H1 (cell line): ENCODE measurements around the gene CARD11. TPM values are rescaled to one million over a fixed set of nuclear protein-coding genes. Genes with fewer than 3 reads are reported as not detected.

Experiments used
- CTCF ChIA-PET: fragments of 300-600 bp; sonication (Branson Sonifier 250); formaldehyde crosslinking; loops from one replicate; lab custom pipeline; 2021; ENCODE audit not compliant: partially characterized antibody; lab: Charles Lee
- POLR2A ChIA-PET: fragments of 300-600 bp; sonication (Branson Sonifier 250); formaldehyde crosslinking; loops from one replicate; lab custom pipeline; 2021; ENCODE audit warnings: inconsistent platforms; ENCODE audit not compliant: partially characterized antibody; lab: Charles Lee
- DNase-seq, 2 experiments: peaks; one replicate each; pipeline versions ENCODE4 v3.0.0 to v3.0.0-alpha.2; 2010 to 2022; ENCODE audit warnings: low spot score in 2 of 2, low read depth in 1 of 2, mixed read lengths in 1 of 2
- FAIRE-seq: peaks from 2 replicates; lab custom pipeline; 2011; peaks lifted over from hg19 to GRCh38; lab: Jason Lieb, UNC
- H2AFZ ChIP-seq: 2 replicates; pipeline ENCODE4 v1.8.1; 2012; ENCODE audit warnings: low read length, inconsistent platforms
- H2AK5ac ChIP-seq: 2 replicates; pipeline ENCODE4 v1.6.1; 2013; ENCODE audit warnings: low read depth, low read length
- H2BK120ac ChIP-seq: replicated peaks from 2 replicates; pipeline ENCODE3; 2013; ENCODE audit warnings: low read depth, low read length, inconsistent platforms
- H2BK12ac ChIP-seq: 2 replicates; pipeline ENCODE4 v1.6.1; 2013; ENCODE audit warnings: low read depth, low read length
- H2BK15ac ChIP-seq: 2 replicates; pipeline ENCODE4 v1.6.1; 2013; ENCODE audit warnings: low read length
- H2BK20ac ChIP-seq: 2 replicates; pipeline ENCODE4 v1.6.1; 2013; ENCODE audit warnings: low read length
- H2BK5ac ChIP-seq: 2 replicates; pipeline ENCODE4 v1.6.1; 2013; ENCODE audit warnings: low read depth, low read length
- H3K14ac ChIP-seq: 2 replicates; pipeline ENCODE4 v1.6.1; 2013; ENCODE audit warnings: inconsistent platforms; ENCODE audit not compliant: insufficient read length
- H3K18ac ChIP-seq: 2 replicates; pipeline ENCODE4 v1.6.1; 2013; ENCODE audit warnings: low read length; ENCODE audit errors: extremely low read depth
- H3K23ac ChIP-seq: 2 replicates; pipeline ENCODE4 v1.6.1; 2013; ENCODE audit warnings: inconsistent platforms; ENCODE audit not compliant: insufficient read length
- H3K23me2 ChIP-seq: 2 replicates; pipeline ENCODE4 v1.6.1; 2013; ENCODE audit warnings: low read depth, low read length
- H3K27ac ChIP-seq: 2 replicates; pipeline ENCODE4 v1.6.1; 2011; ENCODE audit warnings: low read depth, low read length, inconsistent platforms
- H3K27me3 ChIP-seq, 4 experiments: replicated peaks in 1 of 4; 1 replicate in 1 of 4; 2 replicates in 3 of 4; pipeline versions ENCODE4 v1.6.1 to v1.8.1; 2011 to 2013; ENCODE audit warnings: low read length in 3 of 4, mild to moderate bottlenecking in 3 of 4, inconsistent platforms in 2 of 4, mixed read lengths in 2 of 4, moderate library complexity in 1 of 4; ENCODE audit not compliant: control insufficient read depth in 3 of 4, insufficient read depth in 3 of 4; ENCODE audit errors: extremely low read depth in 1 of 4
- H3K36me3 ChIP-seq, 4 experiments: 2 replicates each; pipeline versions ENCODE4 v1.6.1 to v1.8.1; 2011 to 2013; ENCODE audit warnings: mild to moderate bottlenecking in 4 of 4, low read length in 3 of 4, moderate library complexity in 2 of 4, control low read depth in 1 of 4, inconsistent platforms in 1 of 4; ENCODE audit not compliant: insufficient read depth in 4 of 4, control insufficient read depth in 2 of 4
- H3K4ac ChIP-seq: replicated peaks from 2 replicates; pipeline ENCODE3; 2013; ENCODE audit warnings: low read length, low read depth, mixed read lengths, inconsistent platforms; ENCODE audit not compliant: insufficient read length
- H3K4me1 ChIP-seq, 4 experiments: replicated peaks in 1 of 4; 1 replicate in 1 of 4; 2 replicates in 3 of 4; pipeline versions ENCODE4 v1.6.1 to v1.8.1; 2011 to 2013; ENCODE audit warnings: low read length in 3 of 4, inconsistent platforms in 2 of 4, mixed read lengths in 1 of 4; ENCODE audit not compliant: insufficient read depth in 4 of 4, control insufficient read depth in 3 of 4
- H3K4me2 ChIP-seq, 2 experiments: 2 replicates each; pipeline versions ENCODE4 v1.6.1 to v1.8.1; 2011 to 2013; ENCODE audit warnings: low read depth in 2 of 2, low read length in 2 of 2, control low read depth in 1 of 2, inconsistent platforms in 1 of 2, mild to moderate bottlenecking in 1 of 2; ENCODE audit not compliant: insufficient read depth in 1 of 2
- H3K4me3 ChIP-seq, 4 experiments: fragments of 200-600, 300-600 bp in 1 of 4; sonication (generic), shearing (Covaris generic), sonication (Bioruptor Twin) in 1 of 4; 2 replicates each; pipeline versions ENCODE4 v1.5.1 to v1.8.1; 2011 to 2016; ENCODE audit warnings: low read length in 4 of 4, low read depth in 3 of 4, control low read depth in 2 of 4, inconsistent platforms in 2 of 4, mild to moderate bottlenecking in 2 of 4, mixed read lengths in 1 of 4, moderate library complexity in 1 of 4; ENCODE audit not compliant: insufficient read depth in 2 of 4; ENCODE audit errors: extremely low read depth in 1 of 4
- H3K56ac ChIP-seq: replicated peaks from 2 replicates; pipeline ENCODE3; 2013; ENCODE audit warnings: low read depth, mild to moderate bottlenecking, mixed read lengths, low read length, inconsistent platforms; ENCODE audit not compliant: insufficient read length
- H3K79me1 ChIP-seq: 2 replicates; pipeline ENCODE4 v1.6.1; 2013; ENCODE audit warnings: low read depth, low read length, control low read depth
- H3K79me2 ChIP-seq, 2 experiments: 2 replicates each; pipeline versions ENCODE4 v1.6.1 to v1.8.1; 2012 to 2013; ENCODE audit warnings: low read length in 2 of 2, mild to moderate bottlenecking in 2 of 2, inconsistent platforms in 1 of 2; ENCODE audit not compliant: insufficient read depth in 2 of 2, control insufficient read depth in 1 of 2
- H3K9ac ChIP-seq, 4 experiments: replicated peaks in 1 of 4; 1 replicate in 1 of 4; 2 replicates in 3 of 4; pipeline versions ENCODE4 v1.6.1 to v1.8.1; 2011 to 2013; ENCODE audit warnings: low read depth in 3 of 4, low read length in 3 of 4, control low read depth in 2 of 4, mild to moderate bottlenecking in 2 of 4, moderate library complexity in 2 of 4, inconsistent platforms in 1 of 4; ENCODE audit errors: extremely low read depth in 1 of 4
- H3K9me3 ChIP-seq, 2 experiments: 2 replicates each; pipeline versions ENCODE4 v1.6.1 to v1.8.1; 2012 to 2013; ENCODE audit warnings: mild to moderate bottlenecking in 2 of 2, moderate library complexity in 2 of 2, control low read depth in 1 of 2, inconsistent platforms in 1 of 2, low read depth in 1 of 2, low read length in 1 of 2, mixed read lengths in 1 of 2; ENCODE audit not compliant: insufficient read depth in 2 of 2
- H4K20me1 ChIP-seq, 2 experiments: replicated peaks in 1 of 2; 2 replicates each; pipeline versions ENCODE3 to v1.8.1; 2011 to 2013; ENCODE audit warnings: inconsistent platforms in 2 of 2, low read length in 2 of 2, mild to moderate bottlenecking in 1 of 2; ENCODE audit not compliant: insufficient read depth in 2 of 2, control insufficient read depth in 1 of 2
- H4K5ac ChIP-seq: 2 replicates; pipeline ENCODE4 v1.6.1; 2013; ENCODE audit warnings: low read length, low read depth, mixed read lengths, inconsistent platforms; ENCODE audit not compliant: insufficient read length
- H4K8ac ChIP-seq: 2 replicates; pipeline ENCODE4 v1.8.0; 2013; ENCODE audit warnings: mild to moderate bottlenecking, moderate library complexity, low read length, inconsistent platforms; ENCODE audit not compliant: insufficient read depth; ENCODE audit errors: extremely low read depth
- H4K91ac ChIP-seq: replicated peaks from 2 replicates; pipeline ENCODE3; 2013; ENCODE audit warnings: low read length, mixed read lengths, inconsistent platforms; ENCODE audit not compliant: insufficient read length
- KDM1A ChIP-seq: fragments of 200-600, 300-600 bp; sonication (generic); IDR thresholded peaks from 2 replicates; pipeline ENCODE4 v1.7.1; 2016; ENCODE audit warnings: mild to moderate bottlenecking, low read length, borderline replicate concordance
- NRF1 ChIP-seq: IDR thresholded peaks from 2 replicates; pipeline ENCODE4 v1.6.1; 2011; ENCODE audit warnings: mild to moderate bottlenecking, low read depth, low read length, improper control_type of control experiment
- POLR2A ChIP-seq, 2 experiments: IDR thresholded peaks; 1 replicate in 1 of 2; 2 replicates in 1 of 2; pipeline ENCODE4 v1.6.1; 2011; ENCODE audit warnings: low read depth in 2 of 2, low read length in 2 of 2, mild to moderate bottlenecking in 2 of 2; ENCODE audit errors: control extremely low read depth in 1 of 2
- TBP ChIP-seq: IDR thresholded peaks from 2 replicates; pipeline ENCODE4 v1.6.1; 2011; ENCODE audit warnings: low read depth, low read length, improper control_type of control experiment
- WGBS, 2 experiments: shearing (Covaris generic) in 1 of 2; methylation state at CpG; one replicate each; pipeline versions ENCODE4 v1.1.6 to v1.1.7; 2013 to 2015; ENCODE audit warnings: low lambda C conversion rate in 2 of 2, mixed read lengths in 2 of 2, inconsistent platforms in 1 of 2, low coverage in 1 of 2, missing lambda C conversion rate in 1 of 2; ENCODE audit not compliant: insufficient replicate concordance in 2 of 2, insufficient coverage in 1 of 2, insufficient read length in 1 of 2; ENCODE audit errors: extremely low coverage in 1 of 2, missing lambda C conversion rate in 1 of 2; 5-methylcytosine and 5-hydroxymethylcytosine counted together
- polyA plus RNA-seq, 7 experiments: library from polyadenylated mRNA; depleted of rRNA in 3 of 7; stranded (reverse) in 5 of 7; unstranded in 2 of 7; fragments of >200 nt in 5 of 7; fragments of 200-250 nt in 2 of 7; gene quantifications; 1 replicate in 5 of 7; 2 replicates in 1 of 7; 4 replicates in 1 of 7; pipeline versions ENCODE4 v1.2.1 to v1.2.3, GENCODE V29; 2011 to 2013; ENCODE audit warnings: missing spikeins in 2 of 7, mixed read lengths in 2 of 7
- total RNA-seq: library from RNA; stranded (reverse); fragmentation: NEBNext Ultra II Directional; extraction: Animal tissue kit (Norgen Biotek cat#: 25700); gene quantifications from 2 replicates; pipeline ENCODE4 v1.2.1, GENCODE V29; 2021

Gene CARD11
- total and polyA plus RNA-seq, 2 of the 8 experiments (the other 6 are each of a cell fraction or from before 2014, with no cell fraction given): 12.6 to 29.8 TPM

DNA sequence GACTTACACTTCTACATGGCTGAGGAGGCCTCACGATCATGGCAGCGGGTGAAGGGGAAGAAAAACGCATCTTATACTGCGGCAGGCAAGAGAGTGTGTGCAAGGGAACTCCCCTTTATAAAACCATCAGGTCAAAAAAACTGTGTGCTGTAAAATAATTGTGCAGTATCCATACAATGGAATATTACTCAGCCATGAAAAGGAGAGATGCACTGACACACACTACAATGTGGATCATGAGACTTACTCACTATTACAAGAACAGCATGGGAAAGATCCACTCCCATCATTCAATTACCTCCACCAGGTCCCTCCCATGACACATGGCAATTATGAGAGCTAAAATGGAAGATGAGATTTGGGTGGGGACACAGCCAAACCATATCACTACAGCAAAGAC is 27.2 kb upstream of the CARD11 start:
- no peak overlapping the region for H3K23ac ChIP-seq
- peaks cover 0 to 4% of the 10 kb centered on the region in 2 experiments; a peak in 1 of 4 replicates for H3K9me3 ChIP-seq
- ChIA-PET CTCF (interaction anchor here (1.0 to 1.7 kb wide), 3 partner anchors 47 to 216 kb away, joined by 3 to 4 read pairs (median 3); no protein-coding TSS in a partner anchor), POLR2A (no interaction called here)
- no peak overlapping the region for H4K91ac ChIP-seq
- no peak overlapping the region for H4K5ac ChIP-seq
- no peak overlapping the region for H3K9ac ChIP-seq
- no peak overlapping the region for H4K8ac ChIP-seq
- no peak overlapping the region for H3K27ac ChIP-seq
- H3K36me3 ChIP-seq: no peaks in the 10 kb centered on the region
- H3K14ac ChIP-seq: no peak overlapping the region
- TF ChIP-seq NRF1 (no peak), KDM1A (0 out of 2 replicates have a peak, but pooled peaks have one; percentile 24), POLR2A (IDR thresholded peaks at IDR 0.05; ENCODE audit: control extremely low read depth in 1 of 2, low read depth in 2 of 2, low read length in 2 of 2) (no peak), TBP (no peak)
- FAIRE-seq (no peak), DNase-seq (no peak)
- no peak overlapping the region for H2BK12ac ChIP-seq
- WGBS, 2 experiments: 91% methylated on average over 4 of the region's 4 CpGs; no CpG with 5 or more reads in 1 of the 2 experiments
- H4K20me1 ChIP-seq: no peaks in the 10 kb centered on the region
- no peak overlapping the region for H3K4me2 ChIP-seq
- peaks cover 0 to 4% (median 0%) of the 10 kb centered on the region in 4 experiments; a peak in 2 of 7 replicates for H3K4me1 ChIP-seq
- no peak overlapping the region for H2BK20ac ChIP-seq
- H3K56ac ChIP-seq: no peak overlapping the region
- no peaks in the 10 kb centered on the region for H3K79me1 ChIP-seq
- no peaks in the 10 kb centered on the region for H3K27me3 ChIP-seq
- no peak overlapping the region for H2BK5ac ChIP-seq
- no peaks in the 10 kb centered on the region for H3K79me2 ChIP-seq
- no peak overlapping the region for H2AFZ ChIP-seq
- no peak overlapping the region for H3K4me3 ChIP-seq
- no peak overlapping the region for H3K4ac ChIP-seq
- no peak overlapping the region for H2BK120ac ChIP-seq
- no peak overlapping the region for H2AK5ac ChIP-seq
- no peaks in the 10 kb centered on the region; the same call in 1 of the 2 replicates for H3K23me2 ChIP-seq
- no peak overlapping the region for H3K18ac ChIP-seq
- no peak overlapping the region for H2BK15ac ChIP-seq
